ENCODE data around the gene RASGEF1B.

DNA sequence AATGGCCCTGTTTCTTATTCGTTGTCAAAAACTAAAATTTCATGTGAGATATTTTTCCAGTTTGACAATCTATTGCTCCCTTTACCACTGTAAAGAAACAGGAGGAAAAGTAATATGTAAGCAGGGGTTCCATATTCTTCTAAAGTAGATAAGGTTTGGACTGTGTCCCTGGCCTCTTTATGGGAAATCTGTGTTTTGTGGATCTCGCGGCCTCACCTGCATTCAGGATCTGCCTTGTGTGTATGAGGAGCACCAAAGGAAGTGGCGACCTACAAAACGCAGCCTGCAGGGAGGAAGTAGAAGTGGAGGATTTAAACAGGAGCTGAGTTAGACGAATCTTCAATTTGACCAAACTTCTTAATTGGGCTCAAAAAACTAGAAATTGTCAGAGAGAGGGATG, 67.0 kb downstream of the RASGEF1B start:
- TF ChIP-seq, protein P1, sequence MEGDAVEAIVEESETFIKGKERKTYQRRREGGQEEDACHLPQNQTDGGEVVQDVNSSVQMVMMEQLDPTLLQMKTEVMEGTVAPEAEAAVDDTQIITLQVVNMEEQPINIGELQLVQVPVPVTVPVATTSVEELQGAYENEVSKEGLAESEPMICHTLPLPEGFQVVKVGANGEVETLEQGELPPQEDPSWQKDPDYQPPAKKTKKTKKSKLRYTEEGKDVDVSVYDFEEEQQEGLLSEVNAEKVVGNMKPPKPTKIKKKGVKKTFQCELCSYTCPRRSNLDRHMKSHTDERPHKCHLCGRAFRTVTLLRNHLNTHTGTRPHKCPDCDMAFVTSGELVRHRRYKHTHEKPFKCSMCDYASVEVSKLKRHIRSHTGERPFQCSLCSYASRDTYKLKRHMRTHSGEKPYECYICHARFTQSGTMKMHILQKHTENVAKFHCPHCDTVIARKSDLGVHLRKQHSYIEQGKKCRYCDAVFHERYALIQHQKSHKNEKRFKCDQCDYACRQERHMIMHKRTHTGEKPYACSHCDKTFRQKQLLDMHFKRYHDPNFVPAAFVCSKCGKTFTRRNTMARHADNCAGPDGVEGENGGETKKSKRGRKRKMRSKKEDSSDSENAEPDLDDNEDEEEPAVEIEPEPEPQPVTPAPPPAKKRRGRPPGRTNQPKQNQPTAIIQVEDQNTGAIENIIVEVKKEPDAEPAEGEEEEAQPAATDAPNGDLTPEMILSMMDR (IDR thresholded peaks at IDR 0.05), result no peak
- TF ChIP-seq POLR2A (IDR thresholded peaks at IDR 0.05), result no peak

Measured in esophagus squamous epithelium (tissue), 4 donors.